ENCODE measurements around the gene USP11. TPM values are rescaled to one million over a fixed set of nuclear protein-coding genes. Genes with fewer than 3 reads are reported as not detected.
"Not testable (repeated sequence)": the region's sequence is repeated elsewhere in the genome, so short reads cannot be mapped to it uniquely, and the experiment has no call there.

USP11 gene
- total RNA-seq, 4 donors from 2014 or later: 17.0 to 35.3 (median 25.0) TPM

DNA sequence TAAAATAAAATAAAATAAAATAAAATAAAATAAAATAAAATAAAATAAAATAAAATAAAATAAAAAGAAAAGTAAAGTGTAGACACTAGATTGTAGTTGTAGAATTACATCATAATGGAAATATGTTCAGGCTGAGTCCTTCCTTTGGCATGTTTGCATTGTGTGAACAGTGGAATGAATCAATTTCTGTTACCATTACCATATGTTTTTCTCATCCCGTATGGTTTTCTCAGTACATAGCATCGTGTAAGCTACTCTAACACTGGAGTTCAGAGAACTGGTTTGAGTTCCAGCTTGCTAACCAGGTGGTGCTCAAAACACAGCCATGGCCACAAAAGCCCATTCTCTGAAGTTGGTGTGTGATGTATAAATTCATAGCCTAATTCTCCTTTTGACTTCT is 45.9 kb downstream of the USP11 start:
- Histone ChIP-seq H3K27ac (no peak overlapping the region), H3K4me1 (no peaks in the 10 kb centered on the region), H3K9me3 (no peaks in the 10 kb centered on the region), H3K27me3 (peaks cover 0 to 13% (median 5%) of the 10 kb centered on the region in 3 donors), H3K36me3 (no peaks in the 10 kb centered on the region), H3K4me3 (no peak overlapping the region)
- DNase-seq (no peak), ATAC-seq (no peak)
- no peak for TF ChIP-seq POLR2A (IDR thresholded peaks at IDR 0.05)
- in situ Hi-C loops (cut with MboI; ENCODE audit: low sequenced_read_pairs in 4 of 4) (no loop called here), intact Hi-C loops (cut with DNase I; ENCODE audit: low total_unique reads) (no loop called here)

DNA sequence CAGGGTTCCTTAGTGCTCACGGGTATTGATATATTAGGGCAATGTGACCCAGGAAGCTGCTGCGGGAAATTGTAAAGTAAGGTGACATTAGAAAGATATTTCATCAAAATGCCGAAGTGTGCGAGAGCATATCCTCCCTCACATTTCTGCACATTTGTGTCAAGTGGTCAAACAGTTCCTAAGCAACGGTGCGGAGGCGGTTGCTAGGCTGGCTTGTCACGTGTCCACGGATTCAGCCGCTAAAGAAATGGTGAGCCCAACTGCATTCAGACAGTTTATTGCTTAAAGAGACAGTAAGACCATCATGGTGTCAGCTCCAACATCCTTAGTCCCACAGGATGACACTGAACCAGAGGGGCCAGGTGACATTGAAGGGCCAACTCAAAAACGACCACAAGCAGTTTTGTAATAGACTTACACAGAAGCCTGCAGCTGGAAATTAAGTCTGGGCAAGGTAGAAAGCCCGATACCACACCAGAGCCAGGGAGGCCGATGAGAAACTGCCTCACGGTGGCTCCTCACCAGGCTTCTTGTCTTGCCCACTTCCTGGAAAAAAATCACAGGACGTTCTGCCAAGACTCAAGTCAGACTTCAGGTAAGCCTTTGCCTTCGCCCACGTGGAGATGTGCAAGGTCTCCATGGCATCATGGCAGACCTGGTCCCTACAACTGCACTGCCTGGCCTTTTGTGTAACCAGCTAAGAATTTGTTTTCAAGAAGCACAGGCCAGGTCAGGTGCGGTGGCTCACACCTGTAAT is 50.4 kb downstream of the USP11 start:
- in situ Hi-C loops (cut with MboI; ENCODE audit: low sequenced_read_pairs in 4 of 4): no loop called here
- Histone ChIP-seq H3K4me3 (no peak overlapping the region), H3K27ac (no peak overlapping the region), H3K36me3 (no peaks in the 10 kb centered on the region), H3K4me1 (no peaks in the 10 kb centered on the region), H3K9me3 (no peaks in the 10 kb centered on the region), H3K27me3 (peaks cover 0 to 6% (median 5%) of the 10 kb centered on the region in 3 donors)
- DNase-seq (no peak), ATAC-seq (no peak)
- intact Hi-C loops (cut with DNase I; ENCODE audit: low total_unique reads): no loop called here
- TF ChIP-seq POLR2A (IDR thresholded peaks at IDR 0.05): no peak
- TF ChIP-seq, protein P1, sequence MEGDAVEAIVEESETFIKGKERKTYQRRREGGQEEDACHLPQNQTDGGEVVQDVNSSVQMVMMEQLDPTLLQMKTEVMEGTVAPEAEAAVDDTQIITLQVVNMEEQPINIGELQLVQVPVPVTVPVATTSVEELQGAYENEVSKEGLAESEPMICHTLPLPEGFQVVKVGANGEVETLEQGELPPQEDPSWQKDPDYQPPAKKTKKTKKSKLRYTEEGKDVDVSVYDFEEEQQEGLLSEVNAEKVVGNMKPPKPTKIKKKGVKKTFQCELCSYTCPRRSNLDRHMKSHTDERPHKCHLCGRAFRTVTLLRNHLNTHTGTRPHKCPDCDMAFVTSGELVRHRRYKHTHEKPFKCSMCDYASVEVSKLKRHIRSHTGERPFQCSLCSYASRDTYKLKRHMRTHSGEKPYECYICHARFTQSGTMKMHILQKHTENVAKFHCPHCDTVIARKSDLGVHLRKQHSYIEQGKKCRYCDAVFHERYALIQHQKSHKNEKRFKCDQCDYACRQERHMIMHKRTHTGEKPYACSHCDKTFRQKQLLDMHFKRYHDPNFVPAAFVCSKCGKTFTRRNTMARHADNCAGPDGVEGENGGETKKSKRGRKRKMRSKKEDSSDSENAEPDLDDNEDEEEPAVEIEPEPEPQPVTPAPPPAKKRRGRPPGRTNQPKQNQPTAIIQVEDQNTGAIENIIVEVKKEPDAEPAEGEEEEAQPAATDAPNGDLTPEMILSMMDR (IDR thresholded peaks at IDR 0.05 in 4 of 5, conservative IDR thresholded peaks at IDR 0.05 in 1 of 5): no peak

DNA sequence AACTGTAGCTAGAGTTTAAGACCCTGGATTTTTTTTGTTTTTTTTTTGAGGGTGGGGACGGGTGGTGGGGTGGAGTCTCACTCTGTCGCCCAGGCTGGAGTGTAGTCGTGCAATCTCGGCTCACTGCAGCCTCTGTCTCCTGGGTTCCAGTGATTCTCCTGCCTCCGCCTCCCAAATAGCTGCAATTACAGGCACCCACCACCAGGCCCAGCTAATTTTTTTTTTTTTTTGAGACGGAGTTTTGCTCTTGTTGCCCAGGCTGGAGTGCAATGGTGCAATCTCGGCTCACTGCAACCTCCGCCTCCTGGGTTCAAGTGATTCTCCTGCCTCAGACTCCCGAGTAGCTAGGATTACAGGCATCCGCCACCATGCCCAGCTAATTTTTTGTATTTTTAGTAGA is 51.8 kb downstream of the USP11 start:
- H3K4me1 ChIP-seq; H3K36me3 ChIP-seq; H3K4me3 ChIP-seq; DNase-seq; ATAC-seq; H3K9me3 ChIP-seq; H3K27me3 ChIP-seq; in situ Hi-C loops (cut with MboI; ENCODE audit: low sequenced_read_pairs in 4 of 4); intact Hi-C loops (cut with DNase I; ENCODE audit: low total_unique reads); H3K27ac ChIP-seq: not testable (repeated sequence)

DNA sequence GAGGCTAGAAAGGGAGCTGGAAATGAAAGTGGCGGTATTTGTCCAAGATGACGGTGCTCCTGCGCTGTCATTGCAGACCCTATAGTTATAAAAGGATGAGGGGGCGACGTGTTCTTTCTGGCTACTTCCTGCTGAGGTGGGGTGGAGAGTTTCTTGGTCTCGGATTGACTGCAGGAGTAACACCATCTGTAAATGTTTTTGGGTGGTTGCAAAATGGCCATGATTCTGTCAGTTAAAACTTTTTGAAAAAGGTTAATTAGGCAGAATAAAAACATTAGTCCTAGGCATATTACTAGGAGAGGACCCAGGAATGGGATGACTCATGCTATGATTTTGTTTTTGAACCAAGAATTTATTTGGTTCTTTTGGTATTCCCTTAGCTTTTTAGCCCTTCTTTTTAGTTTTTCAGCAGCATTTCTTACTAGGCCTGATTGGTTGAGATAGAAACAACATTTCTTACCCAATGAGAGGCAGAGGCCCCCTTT is 53.1 kb downstream of the USP11 start:
- intact Hi-C loops (cut with DNase I; ENCODE audit: low total_unique reads): no loop called here
- no peaks in the 10 kb centered on the region for H3K36me3 ChIP-seq
- H3K4me3 ChIP-seq: no peak overlapping the region
- no peak for TF ChIP-seq POLR2A (IDR thresholded peaks at IDR 0.05)
- TF ChIP-seq, protein P1 (IDR thresholded peaks at IDR 0.05 in 4 of 5, conservative IDR thresholded peaks at IDR 0.05 in 1 of 5): no peak
- H3K27ac ChIP-seq: no peak overlapping the region
- in situ Hi-C loops (cut with MboI; ENCODE audit: low sequenced_read_pairs in 4 of 4): no loop called here
- ATAC-seq (no peak), DNase-seq (no peak)
- H3K27me3 ChIP-seq: peaks cover 0 to 5% (median 0%) of the 10 kb centered on the region in 3 donors
- H3K9me3 ChIP-seq: no peaks in the 10 kb centered on the region
- no peaks in the 10 kb centered on the region for H3K4me1 ChIP-seq

DNA sequence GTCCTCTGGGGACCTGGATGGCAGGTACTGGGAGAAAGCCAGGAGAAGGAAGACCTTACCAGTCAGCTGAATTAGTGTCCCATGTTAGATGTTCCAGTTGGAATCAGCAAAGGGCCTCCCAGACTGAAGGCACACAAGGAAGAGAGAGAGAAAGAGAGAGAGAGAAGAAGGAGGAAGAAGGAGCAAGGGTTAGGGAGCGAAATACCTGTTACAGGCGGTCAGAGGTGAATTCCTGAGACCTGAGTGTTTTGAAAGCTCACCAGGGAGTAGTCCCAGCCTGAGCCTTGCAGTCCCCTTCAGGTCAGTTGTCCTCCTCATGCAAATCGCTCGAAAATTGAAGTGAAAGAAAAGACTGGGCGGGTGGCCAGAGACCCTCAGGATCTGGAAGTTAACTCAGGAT is 60.3 kb downstream of the USP11 start:
- DNase-seq (no peak), ATAC-seq (no peak)
- no peak overlapping the region for H3K4me3 ChIP-seq
- intact Hi-C loops (cut with DNase I; ENCODE audit: low total_unique reads): no loop called here
- no peaks in the 10 kb centered on the region for H3K9me3 ChIP-seq
- no peak overlapping the region for H3K27ac ChIP-seq
- H3K36me3 ChIP-seq: no peaks in the 10 kb centered on the region
- TF ChIP-seq, protein P1 (IDR thresholded peaks at IDR 0.05 in 4 of 5, conservative IDR thresholded peaks at IDR 0.05 in 1 of 5): no peak
- no peak for TF ChIP-seq POLR2A (IDR thresholded peaks at IDR 0.05)
- in situ Hi-C loops (cut with MboI; ENCODE audit: low sequenced_read_pairs in 4 of 4): no loop called here
- H3K27me3 ChIP-seq: peaks cover 0 to 15% (median 8%) of the 10 kb centered on the region in 3 donors
- H3K4me1 ChIP-seq: no peaks in the 10 kb centered on the region

Data from gastrocnemius medialis (tissue), 4 donors.